NCI-H2029 (cell line): ENCODE results near the gene MRPL58.
"Not testable (repeated sequence)": the region's sequence is repeated elsewhere in the genome, so short reads cannot be mapped to it uniquely, and the experiment has no call there.

ENCODE experiments used
- DNase-seq: peaks from one replicate; lab custom pipeline; 2025; lab: John Stamatoyannopoulos, UW

Gene MRPL58

GRCh38 chr17:74987909-74988711, 24.4 kb upstream of the MRPL58 start:
- DNase-seq = no peak

GRCh38 chr17:74990581-74991105, 21.8 kb upstream of the MRPL58 start:
- DNase-seq = no peak

DNA sequence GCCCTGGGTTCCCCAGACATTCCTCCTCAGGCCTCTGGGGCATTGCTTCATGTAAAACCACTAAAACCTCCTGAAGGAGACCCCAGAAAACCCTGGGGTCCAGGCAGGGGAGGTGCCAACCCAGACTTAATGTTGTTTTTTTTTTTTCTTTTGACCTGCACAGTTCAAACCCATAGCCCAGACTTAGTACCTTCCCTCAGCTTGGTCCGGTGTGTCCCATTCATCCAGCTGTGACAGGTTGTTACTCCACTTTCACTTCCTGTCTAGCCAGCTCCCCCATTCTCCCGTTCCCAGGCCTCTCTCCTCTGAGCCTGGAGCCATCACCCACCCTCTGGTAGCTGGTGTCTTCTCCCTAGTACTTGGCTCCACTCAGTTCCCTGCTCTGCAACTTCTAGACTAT, 20.2 kb upstream of the MRPL58 start:
- DNase-seq = no peak

DNA sequence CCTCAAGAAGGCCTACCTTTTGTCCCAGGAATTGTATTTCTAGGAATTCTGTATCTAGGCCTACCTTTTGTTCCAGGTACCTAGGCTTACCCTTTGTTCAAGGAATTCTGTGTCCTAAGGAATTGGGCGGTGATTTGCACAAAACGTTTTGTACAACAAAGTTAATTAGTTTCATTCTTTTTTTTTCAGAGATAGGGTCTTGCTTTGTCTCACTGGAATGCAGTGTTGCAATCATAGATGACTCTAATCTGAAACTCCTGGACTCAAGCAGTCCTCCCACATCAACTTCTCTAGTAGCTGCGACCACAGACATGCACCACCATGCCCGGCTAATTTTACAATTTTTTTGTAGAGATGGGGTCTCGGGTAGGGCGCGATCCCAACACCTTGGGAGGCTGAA, 18.0 kb upstream of the MRPL58 start:
- no peak for DNase-seq

DNA sequence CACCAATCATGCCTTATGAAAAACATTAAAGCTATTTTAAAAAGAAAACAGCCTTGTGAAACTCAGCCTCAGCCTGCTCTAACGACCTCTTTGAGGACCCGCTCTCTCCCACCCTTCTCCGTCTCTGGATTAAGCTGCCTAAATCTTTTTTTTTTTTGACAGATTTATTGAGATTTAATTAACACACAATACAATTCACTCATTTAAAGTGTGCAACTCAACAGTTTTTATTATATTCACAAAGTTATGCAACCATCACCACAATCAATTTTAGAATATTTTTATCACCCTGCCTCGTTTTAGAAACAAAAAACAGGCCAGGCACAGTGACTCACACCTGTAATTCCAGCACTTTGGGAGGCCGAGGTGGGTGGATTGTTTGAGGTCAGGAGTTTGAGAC, 16.6 kb upstream of the MRPL58 start:
- DNase-seq = no peak

DNA sequence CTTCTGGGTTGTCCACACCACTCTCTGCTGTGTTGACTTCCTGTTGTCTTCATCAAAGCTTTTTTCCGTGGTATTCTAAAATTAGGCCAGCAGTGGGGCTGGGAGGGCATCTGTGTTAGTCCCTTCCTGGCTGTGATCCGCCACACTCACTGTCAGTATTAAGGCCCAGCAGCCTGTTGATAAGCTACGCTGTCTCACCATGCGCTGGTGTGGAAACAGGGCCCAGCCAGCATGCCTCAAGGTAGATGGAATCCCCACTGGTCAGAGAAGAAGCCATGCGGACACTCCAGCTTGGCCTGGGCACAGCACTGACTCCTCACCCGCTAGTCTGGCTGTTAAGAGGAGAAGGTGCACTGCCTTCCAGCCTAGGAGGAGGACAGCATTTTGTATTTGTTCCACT, 13.7 kb upstream of the MRPL58 start:
- DNase-seq = no peak

DNA sequence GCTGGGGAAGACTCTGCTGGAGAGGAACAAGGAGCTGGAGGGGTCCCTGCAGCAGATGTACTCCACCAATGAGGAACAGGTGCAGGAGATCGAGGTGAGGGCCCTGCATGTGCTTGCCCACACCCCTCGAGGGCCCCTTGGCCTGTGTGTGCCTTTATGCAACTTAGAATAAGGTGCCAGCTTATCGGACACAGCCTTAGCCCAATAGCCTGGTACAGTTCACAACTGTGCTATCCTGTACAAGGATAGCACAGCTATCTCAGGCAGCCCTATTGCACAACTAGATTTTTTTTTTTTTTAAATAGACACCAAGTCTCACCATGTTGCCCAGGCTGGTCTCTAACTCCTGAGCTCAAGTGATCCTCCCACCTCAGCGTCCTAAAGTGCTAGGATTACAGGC, 12.9 kb upstream of the MRPL58 start:
- no peak for DNase-seq

DNA sequence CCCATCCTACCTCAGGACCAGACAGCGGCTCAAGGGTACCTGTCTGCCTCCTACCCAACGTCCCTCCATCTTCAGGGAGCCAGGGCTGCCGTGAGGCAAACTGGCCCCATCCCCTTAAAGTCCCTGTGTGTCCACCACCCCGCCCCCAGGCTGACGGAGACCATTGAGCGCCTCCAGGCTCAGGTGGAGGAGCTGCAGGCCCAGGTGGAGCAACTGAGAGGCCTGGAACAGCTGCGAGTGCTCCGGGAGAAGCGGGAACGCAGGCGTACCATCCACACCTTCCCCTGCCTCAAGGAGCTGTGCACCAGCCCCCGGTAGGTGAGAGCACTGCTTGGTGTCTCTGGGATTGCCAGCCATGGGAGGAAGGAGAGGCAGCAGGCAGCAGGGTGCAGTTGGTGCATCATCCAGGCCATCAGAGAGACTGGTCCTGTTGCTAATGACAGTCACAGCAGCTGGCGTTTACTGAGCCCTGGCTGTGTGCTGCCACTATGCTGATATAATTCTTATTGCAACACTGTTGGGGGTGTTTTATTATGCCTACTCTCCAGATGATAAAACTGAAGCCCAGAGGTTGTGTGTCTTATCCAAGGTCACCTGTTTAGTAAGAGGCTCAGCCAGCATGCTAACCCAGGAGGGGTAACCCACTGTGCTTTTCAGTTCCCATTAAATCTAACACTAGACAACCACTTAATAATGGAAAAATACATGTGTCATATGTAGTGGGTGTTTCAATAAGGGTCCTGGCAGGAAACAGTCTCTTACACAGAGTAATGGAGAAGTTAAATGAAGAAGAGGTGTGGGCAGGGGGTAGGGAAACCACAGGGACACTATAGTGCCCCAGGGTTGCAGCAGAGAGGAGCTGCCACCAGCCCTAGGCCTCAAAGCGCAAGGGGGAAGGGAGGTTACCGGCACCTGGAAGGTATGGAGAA, 10.3 kb upstream of the MRPL58 start:
- no peak for DNase-seq

DNA sequence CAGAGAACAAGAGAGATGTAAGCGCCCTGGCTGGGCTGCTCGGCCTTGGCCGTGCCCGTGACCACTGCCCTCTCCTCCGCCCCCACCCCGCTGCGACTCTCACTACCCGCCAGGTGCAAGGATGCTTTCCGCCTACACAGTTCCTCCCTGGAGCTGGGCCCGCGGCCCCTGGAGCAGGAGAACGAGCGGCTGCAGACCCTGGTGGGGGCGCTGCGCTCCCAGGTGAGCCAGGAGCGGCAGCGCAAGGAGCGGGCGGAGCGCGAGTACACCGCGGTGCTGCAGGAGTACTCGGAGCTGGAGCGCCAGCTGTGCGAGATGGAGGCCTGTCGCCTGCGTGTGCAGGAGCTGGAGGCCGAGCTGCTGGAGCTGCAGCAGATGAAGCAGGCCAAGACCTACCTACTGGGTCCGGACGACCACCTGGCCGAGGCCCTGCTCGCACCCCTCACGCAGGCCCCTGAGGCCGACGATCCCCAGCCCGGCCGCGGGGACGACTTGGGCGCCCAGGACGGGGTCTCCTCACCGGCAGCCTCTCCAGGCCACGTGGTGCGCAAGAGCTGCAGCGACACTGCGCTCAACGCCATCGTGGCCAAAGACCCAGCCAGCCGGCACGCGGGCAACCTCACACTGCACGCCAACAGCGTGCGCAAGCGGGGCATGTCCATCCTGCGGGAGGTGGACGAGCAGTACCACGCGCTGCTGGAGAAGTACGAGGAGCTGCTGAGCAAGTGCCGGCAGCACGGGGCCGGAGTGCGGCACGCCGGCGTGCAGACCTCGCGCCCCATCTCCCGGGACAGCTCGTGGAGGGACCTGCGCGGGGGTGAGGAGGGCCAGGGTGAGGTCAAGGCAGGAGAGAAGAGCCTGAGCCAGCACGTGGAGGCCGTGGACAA, 9.2 kb upstream of the MRPL58 start:
- DNase-seq = no peak

DNA sequence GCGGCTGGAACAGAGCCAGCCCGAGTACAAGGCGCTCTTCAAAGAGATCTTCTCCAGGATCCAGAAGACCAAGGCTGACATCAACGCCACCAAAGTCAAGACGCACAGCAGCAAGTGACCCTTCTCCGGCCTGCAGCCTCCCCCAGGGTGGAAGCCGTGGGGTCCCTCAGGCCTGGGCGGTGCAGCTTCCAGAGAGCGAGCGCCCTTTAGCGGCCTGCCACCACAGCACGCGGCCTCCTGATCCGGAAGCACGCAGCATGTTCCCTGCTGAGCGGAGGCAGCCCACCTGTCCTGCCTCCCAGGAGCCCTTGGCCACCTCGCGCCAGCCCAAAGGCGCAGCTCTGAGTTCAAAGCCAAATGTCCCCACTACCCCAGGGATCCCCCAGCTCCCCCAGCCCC, 8.5 kb upstream of the MRPL58 start:
- DNase-seq = no peak

DNA sequence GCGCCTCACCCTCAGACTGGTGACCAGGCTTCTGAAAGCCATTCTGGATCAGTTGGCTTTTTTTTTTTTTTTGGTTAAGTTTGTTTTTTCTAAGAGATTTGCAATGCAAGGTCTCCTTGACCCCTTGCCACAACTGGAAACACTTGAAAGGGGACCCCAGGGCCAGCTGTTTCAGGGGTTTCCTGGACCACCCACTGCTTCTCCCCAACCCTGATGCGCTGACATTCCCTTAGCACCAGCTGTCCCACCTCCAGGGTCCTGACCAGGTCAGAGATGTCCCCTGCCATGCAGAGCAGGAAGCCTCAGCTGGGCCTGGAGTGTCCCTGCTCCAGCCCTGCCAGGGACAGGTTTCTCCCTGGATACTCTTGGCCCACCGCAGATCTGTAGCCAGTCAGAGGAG, 8.1 kb upstream of the MRPL58 start:
- DNase-seq = no peak

DNA sequence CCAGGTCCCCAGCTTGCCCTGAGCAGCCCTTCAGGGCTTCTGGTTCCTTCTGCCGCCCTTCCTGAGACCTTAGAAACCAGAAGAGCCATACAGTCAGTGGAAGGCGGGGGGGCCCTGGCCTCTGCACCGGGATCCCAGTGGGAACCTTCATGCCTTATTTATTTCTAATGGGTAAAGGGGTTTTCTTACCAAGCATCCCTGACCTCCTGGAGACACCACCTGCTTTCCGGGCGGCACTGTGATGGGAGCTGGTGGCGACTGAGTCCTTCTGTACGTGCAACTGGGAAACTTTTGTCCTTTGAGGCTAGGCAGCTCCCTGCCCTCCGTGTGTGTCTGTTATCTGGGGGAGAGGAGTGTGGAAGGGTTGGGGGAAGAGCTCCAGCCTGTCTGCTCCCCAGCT, 7.2 kb upstream of the MRPL58 start:
- no peak for DNase-seq

GRCh38 chr17:75006084-75006483, 6.4 kb upstream of the MRPL58 start:
- DNase-seq = not testable (repeated sequence)

DNA sequence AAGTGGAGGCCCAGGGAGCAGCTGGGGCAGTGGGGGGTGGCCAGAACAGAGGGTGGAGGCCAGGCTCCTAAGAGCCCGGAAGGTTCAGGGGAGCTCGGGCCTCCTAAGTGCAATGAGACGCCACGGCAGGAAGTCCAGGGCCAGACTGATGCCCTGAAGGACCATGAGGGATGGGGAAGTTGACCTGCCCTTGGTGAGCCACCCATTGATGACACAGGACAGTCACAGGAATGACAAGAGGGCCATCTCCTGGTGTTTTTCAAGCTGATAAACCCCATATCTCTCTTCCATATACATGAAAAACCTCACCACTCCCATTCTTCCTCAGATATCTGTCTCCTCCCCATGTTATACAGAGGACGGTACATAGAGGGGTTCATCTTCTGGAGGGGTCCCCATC, 5.8 kb upstream of the MRPL58 start:
- no peak for DNase-seq

GRCh38 chr17:75008373-75008772, 4.1 kb upstream of the MRPL58 start:
- no peak for DNase-seq

- no peak for DNase-seq
Observed at GRCh38 chr17:75009139-75009724, 3.2 kb upstream of the MRPL58 start.

DNA sequence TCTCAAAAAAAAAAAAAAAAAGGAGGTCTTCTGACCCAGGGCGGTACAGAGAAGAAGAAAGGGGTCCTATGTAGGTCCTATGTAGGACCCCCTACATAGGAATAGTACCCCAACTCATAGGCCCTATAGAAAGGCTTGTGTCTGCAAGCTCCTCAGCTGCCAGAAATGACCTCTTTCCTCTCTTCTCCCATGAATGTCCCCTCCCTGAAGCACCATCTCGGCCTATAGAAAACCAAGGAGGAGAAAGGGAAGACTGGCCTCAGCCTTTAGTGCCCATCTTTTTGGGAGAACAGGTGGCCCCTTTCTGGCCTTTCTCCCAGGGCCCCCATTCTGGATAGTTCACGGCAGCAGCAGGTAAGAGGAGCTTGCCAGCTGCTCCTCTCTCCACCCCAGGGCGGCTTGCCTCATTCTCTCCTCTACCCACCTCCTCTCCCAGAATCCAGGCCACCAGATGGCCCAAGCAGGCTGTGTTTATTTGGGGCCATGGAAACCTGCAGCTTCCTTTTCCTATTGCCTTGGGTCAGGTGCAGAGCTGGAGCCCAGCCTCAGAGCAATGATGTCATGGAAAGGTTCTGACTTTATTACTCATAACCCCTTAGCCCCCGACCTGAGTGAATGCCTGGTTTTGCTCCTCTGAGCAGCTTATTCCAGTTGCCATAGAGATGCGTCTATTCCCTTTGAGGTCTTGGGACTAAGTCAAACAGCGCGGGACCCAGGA, 1.6 kb upstream of the MRPL58 start:
- peak; percentile 66 for DNase-seq

DNA sequence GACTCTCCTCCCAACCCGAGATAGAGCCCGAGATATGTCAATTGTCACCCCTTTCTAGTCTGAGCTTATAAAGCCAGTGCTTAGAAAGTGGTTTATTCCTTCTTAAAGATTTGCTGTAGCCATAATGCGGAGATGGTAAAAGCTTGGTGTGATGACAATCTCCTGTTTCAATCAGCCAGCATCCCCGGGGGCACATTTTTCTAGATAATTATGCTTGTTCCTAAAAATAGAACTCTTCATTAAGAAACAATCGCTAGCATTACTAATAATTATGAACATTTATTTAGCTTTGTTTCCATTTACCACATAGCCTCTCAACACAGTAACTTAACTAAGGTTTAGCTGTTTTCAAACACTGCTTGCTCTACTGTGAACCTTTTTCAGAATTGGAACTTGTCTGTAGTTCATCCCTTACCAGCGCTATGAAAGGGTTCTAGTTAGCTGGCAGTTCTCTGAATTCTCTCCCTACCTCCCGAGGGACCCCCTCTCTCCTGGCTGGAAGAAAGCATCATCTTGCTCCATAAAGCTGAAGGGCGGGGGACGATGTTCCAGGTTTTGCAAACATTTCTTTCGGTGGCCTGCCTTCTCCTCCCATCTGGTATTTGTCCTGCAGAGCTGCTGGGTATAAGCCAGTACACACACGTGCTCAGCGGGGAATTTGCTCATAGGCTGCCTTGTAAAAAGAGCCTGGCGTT, 922 bp upstream of the MRPL58 start:
- DNase-seq = peak; percentile 11

DNA sequence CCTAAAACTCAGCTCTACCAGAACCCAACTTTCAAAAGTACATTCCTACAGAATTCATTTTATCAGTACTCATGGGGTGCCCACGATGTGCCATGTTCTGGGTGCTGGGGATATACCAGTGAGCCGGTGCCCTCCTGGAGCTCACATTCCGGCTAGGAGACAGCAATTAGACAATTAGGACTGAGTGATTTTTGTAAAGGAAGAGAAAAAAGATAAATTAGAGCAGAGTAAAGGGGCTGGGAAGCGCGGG, 449 bp upstream of the MRPL58 start:
- no peak for DNase-seq

GRCh38 chr17:75013092-75013559, 656 bp downstream of the MRPL58 start:
- no peak for DNase-seq
